ENCODE results near the gene RBM17.

The RBM17 gene

GRCh38 chr10:6045878-6046772 is 42.7 kb upstream of the RBM17 start:
- Histone ChIP-seq H3K27ac (replicated peaks) (no peak overlapping the region), H3K27me3 (ENCODE audit: insufficient read depth, poor library complexity, severe bottlenecking) (no peaks in the 10 kb centered on the region), H3K4me3 (replicated peaks; ENCODE audit: insufficient read depth, low read length) (no peak overlapping the region)
- no peak for DNase-seq (ENCODE audit: low read depth in 1 of 2, low spot score in 1 of 2)
- TF ChIP-seq, protein P1, sequence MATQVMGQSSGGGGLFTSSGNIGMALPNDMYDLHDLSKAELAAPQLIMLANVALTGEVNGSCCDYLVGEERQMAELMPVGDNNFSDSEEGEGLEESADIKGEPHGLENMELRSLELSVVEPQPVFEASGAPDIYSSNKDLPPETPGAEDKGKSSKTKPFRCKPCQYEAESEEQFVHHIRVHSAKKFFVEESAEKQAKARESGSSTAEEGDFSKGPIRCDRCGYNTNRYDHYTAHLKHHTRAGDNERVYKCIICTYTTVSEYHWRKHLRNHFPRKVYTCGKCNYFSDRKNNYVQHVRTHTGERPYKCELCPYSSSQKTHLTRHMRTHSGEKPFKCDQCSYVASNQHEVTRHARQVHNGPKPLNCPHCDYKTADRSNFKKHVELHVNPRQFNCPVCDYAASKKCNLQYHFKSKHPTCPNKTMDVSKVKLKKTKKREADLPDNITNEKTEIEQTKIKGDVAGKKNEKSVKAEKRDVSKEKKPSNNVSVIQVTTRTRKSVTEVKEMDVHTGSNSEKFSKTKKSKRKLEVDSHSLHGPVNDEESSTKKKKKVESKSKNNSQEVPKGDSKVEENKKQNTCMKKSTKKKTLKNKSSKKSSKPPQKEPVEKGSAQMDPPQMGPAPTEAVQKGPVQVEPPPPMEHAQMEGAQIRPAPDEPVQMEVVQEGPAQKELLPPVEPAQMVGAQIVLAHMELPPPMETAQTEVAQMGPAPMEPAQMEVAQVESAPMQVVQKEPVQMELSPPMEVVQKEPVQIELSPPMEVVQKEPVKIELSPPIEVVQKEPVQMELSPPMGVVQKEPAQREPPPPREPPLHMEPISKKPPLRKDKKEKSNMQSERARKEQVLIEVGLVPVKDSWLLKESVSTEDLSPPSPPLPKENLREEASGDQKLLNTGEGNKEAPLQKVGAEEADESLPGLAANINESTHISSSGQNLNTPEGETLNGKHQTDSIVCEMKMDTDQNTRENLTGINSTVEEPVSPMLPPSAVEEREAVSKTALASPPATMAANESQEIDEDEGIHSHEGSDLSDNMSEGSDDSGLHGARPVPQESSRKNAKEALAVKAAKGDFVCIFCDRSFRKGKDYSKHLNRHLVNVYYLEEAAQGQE (IDR thresholded peaks at IDR 0.05; ENCODE audit: insufficient replicate concordance, low read depth), result no peak
- TF ChIP-seq CTCF (IDR thresholded peaks at IDR 0.05; ENCODE audit: insufficient read depth, low read length) (no peak), SPI1 (IDR thresholded peaks at IDR 0.05; ENCODE audit: borderline replicate concordance, low read depth) (no peak)

DNA sequence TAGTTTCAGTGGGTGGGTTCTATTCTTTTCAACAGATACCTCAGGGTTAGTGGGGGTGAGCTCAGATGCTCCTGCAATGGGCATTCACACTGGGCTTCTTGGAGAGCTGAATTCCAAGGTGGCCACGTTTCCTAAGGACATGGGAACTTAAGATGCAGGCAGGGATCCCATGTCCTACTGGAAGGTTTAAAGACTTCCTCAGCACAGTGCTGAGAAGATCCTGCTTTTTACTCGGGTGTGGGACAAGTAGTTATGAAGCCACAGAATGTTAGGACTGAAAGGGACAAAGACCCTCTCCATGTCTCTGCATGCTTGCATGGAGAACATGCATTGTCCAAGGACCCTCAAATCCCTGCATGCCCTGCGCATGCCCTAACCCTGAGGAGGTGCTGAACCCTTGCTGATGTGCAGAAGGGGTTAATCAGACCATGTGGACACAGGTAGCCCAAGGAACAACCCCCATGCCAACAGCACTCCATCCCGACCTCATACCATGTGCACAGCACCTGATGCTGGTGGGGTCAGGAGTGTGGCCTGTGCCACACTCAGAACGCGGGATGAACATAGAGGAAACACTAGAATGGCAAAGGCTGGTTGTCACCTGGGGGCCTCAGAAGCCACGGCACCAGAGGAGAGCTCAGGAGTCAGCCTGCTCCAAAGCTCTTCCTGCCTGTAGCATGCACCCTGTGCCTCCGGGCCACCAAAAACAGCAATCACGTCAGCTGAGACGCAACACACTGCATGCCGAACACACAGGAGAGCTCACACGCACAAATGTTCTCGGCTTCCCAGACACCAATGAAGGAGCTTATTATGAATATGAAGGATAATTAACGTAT is 41.8 kb upstream of the RBM17 start:
- no peak for DNase-seq (ENCODE audit: low read depth in 1 of 2, low spot score in 1 of 2)
- H3K27me3 ChIP-seq (ENCODE audit: insufficient read depth, poor library complexity, severe bottlenecking), result no peaks in the 10 kb centered on the region
- no peak overlapping the region for H3K4me3 ChIP-seq (replicated peaks; ENCODE audit: insufficient read depth, low read length)
- H3K27ac ChIP-seq (replicated peaks), result no peak overlapping the region
- TF ChIP-seq, protein P1 (IDR thresholded peaks at IDR 0.05; ENCODE audit: insufficient replicate concordance, low read depth), result no peak
- TF ChIP-seq CTCF (IDR thresholded peaks at IDR 0.05; ENCODE audit: insufficient read depth, low read length) (no peak), SPI1 (IDR thresholded peaks at IDR 0.05; ENCODE audit: borderline replicate concordance, low read depth) (no peak), POLR2AphosphoS5 (IDR thresholded peaks at IDR 0.05; ENCODE audit: low read depth) (no peak), GABPA (IDR thresholded peaks at IDR 0.05; ENCODE audit: low read depth) (no peak)

GRCh38 chr10:6047847-6048246 is 41.0 kb upstream of the RBM17 start:
- DNase-seq (ENCODE audit: low read depth in 1 of 2, low spot score in 1 of 2), result no peak
- Histone ChIP-seq H3K4me3 (replicated peaks; ENCODE audit: insufficient read depth, low read length) (no peak overlapping the region), H3K27ac (replicated peaks) (no peak overlapping the region), H3K27me3 (ENCODE audit: insufficient read depth, poor library complexity, severe bottlenecking) (no peaks in the 10 kb centered on the region)
- no peak for TF ChIP-seq GABPA (IDR thresholded peaks at IDR 0.05; ENCODE audit: low read depth)
- no peak for TF ChIP-seq POLR2AphosphoS5 (IDR thresholded peaks at IDR 0.05; ENCODE audit: low read depth)
- no peak for TF ChIP-seq CTCF (IDR thresholded peaks at IDR 0.05; ENCODE audit: insufficient read depth, low read length)
- TF ChIP-seq, protein P1 (IDR thresholded peaks at IDR 0.05; ENCODE audit: insufficient replicate concordance, low read depth), result no peak
- no peak for TF ChIP-seq SPI1 (IDR thresholded peaks at IDR 0.05; ENCODE audit: borderline replicate concordance, low read depth)

Measured in HL-60 (cell line).